Gastrocnemius medialis (tissue), 4 donors: Measurements from ENCODE around the gene SULT1A1.
"Not testable (repeated sequence)": the region's sequence is repeated elsewhere in the genome, so short reads cannot be mapped to it uniquely, and the experiment has no call there.

ENCODE experiments used
- CTCF ChIP-seq, 5 experiments: fragments of 450-650 bp in 3 of 5; fragments of 200-600 bp in 2 of 5; sonication (generic) in 2 of 5; IDR thresholded peaks in 4 of 5; conservative IDR thresholded peaks in 1 of 5; 1 replicate in 4 of 5; 2 replicates in 1 of 5; pipeline ENCODE4 v1.5.1; 2016 to 2019; ENCODE audit warnings: antibody characterized with exemption in 5 of 5, mild to moderate bottlenecking in 3 of 5, moderate library complexity in 3 of 5
- POLR2A ChIP-seq, 2 donors: fragments of 450-650 bp; IDR thresholded peaks; one replicate each; pipeline ENCODE4 v1.6.1; 2017; ENCODE audit warnings: antibody characterized with exemption in 2 of 2, mild to moderate bottlenecking in 2 of 2, moderate library complexity in 2 of 2

GRCh38 chr16:28620316-28620715 lies 10.5 kb upstream of the SULT1A1 start:
- TF ChIP-seq CTCF (IDR thresholded peaks at IDR 0.05 in 4 of 5, conservative IDR thresholded peaks at IDR 0.05 in 1 of 5); POLR2A (IDR thresholded peaks at IDR 0.05): not testable (repeated sequence)
